ENCODE measurements around the gene FBXO10.
A peak's percentile ranks its signal among the peaks of the same experiment; 100 is the strongest.

Gene FBXO10

DNA sequence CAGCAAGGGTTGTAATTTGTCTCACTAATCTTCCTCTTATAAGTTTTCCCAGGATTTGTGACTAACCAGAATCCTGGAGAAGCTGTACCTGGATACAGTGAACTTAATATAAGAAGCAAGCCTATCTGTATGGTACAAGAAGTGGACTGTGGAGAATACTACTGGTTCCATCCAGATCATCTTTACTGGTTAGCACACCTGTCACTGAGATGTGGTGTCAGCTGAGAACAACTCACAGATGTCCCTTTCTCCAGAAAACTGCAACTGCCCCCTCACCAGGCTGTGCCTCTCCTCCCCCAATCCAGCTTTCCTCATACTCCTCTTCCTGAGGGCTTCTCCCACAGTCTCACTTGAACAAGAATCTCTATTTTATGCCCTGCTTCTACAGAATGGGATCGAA lies 4.9 kb downstream of the FBXO10 start:
- Histone ChIP-seq H3F3A (ENCODE audit: low read depth) (no peaks in the 10 kb centered on the region), H3K4me2 (ENCODE audit: low read depth, low read length, poor library complexity, severe bottlenecking) (peak overlapping the region; percentile 41), H3K79me2 (ENCODE audit: insufficient read depth, low read length) (peaks cover 66% of the 10 kb centered on the region), H3K9me2 (replicated peaks; ENCODE audit: low read depth, low read length) (no peaks in the 10 kb centered on the region), H2AFZ (ENCODE audit: low read length) (no peak overlapping the region), H3K36me3 (ENCODE audit: insufficient read depth, low read length) (no peaks in the 10 kb centered on the region), H3K4me1 (ENCODE audit: insufficient read depth, low read length, poor library complexity, severe bottlenecking) (peaks cover 38% of the 10 kb centered on the region), H3K9ac (ENCODE audit: low read depth, low read length, poor library complexity, severe bottlenecking) (no peak overlapping the region), H3K9me3 (ENCODE audit: insufficient read depth, low read depth, low read length) (no peaks in the 10 kb centered on the region), H3K4me3 (ENCODE audit: low read length, poor library complexity, severe bottlenecking) (no peak overlapping the region), H4K20me1 (ENCODE audit: insufficient read depth, low read length, poor library complexity, severe bottlenecking) (no peaks in the 10 kb centered on the region), H3K27me3 (ENCODE audit: insufficient read depth, low read length, poor library complexity, severe bottlenecking) (no peaks in the 10 kb centered on the region)
- TF ChIP-seq CTCF (conservative IDR thresholded peaks at IDR 0.05; ENCODE audit: low read length) (no peak), EZH2phosphoT487 (IDR thresholded peaks at IDR 0.05; ENCODE audit: borderline replicate concordance) (no peak)

DNA sequence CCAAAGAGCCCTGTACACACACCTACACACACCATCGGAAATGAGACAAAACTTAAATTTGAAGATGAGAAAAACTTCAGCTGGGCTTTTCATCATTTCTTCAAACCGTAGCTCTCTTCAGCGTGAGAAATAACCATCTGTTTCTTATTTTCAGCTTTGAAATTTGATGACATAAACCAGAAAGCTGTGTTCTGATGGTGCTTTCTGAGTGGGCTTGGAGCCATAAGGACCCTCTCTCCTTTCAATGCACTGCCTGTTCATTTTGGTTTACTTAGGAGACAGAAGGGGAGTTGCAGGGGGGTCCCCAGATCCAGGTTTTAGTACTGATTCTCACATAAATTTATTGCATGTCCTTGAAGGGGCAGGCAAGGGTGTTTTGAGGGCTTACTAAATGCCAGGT lies 9.5 kb downstream of the FBXO10 start:
- H2AFZ ChIP-seq (ENCODE audit: low read length) = no peak overlapping the region
- peaks cover 5% of the 10 kb centered on the region for H3K4me1 ChIP-seq (ENCODE audit: insufficient read depth, low read length, poor library complexity, severe bottlenecking)
- H4K20me1 ChIP-seq (ENCODE audit: insufficient read depth, low read length, poor library complexity, severe bottlenecking) = no peaks in the 10 kb centered on the region
- H3K36me3 ChIP-seq (ENCODE audit: insufficient read depth, low read length) = no peaks in the 10 kb centered on the region
- peaks cover 48% of the 10 kb centered on the region for H3K79me2 ChIP-seq (ENCODE audit: insufficient read depth, low read length)
- H3F3A ChIP-seq (ENCODE audit: low read depth) = no peaks in the 10 kb centered on the region
- no peak for TF ChIP-seq CTCF (conservative IDR thresholded peaks at IDR 0.05; ENCODE audit: low read length)
- H3K9ac ChIP-seq (ENCODE audit: low read depth, low read length, poor library complexity, severe bottlenecking) = no peak overlapping the region
- no peaks in the 10 kb centered on the region for H3K27me3 ChIP-seq (ENCODE audit: insufficient read depth, low read length, poor library complexity, severe bottlenecking)
- H3K9me3 ChIP-seq (ENCODE audit: insufficient read depth, low read depth, low read length) = peaks cover 5% of the 10 kb centered on the region; the same call in 1 of the 2 replicates
- no peak overlapping the region for H3K4me2 ChIP-seq (ENCODE audit: low read depth, low read length, poor library complexity, severe bottlenecking)
- H3K9me2 ChIP-seq (replicated peaks; ENCODE audit: low read depth, low read length) = no peaks in the 10 kb centered on the region
- H3K4me3 ChIP-seq (ENCODE audit: low read length, poor library complexity, severe bottlenecking) = no peak overlapping the region

DNA sequence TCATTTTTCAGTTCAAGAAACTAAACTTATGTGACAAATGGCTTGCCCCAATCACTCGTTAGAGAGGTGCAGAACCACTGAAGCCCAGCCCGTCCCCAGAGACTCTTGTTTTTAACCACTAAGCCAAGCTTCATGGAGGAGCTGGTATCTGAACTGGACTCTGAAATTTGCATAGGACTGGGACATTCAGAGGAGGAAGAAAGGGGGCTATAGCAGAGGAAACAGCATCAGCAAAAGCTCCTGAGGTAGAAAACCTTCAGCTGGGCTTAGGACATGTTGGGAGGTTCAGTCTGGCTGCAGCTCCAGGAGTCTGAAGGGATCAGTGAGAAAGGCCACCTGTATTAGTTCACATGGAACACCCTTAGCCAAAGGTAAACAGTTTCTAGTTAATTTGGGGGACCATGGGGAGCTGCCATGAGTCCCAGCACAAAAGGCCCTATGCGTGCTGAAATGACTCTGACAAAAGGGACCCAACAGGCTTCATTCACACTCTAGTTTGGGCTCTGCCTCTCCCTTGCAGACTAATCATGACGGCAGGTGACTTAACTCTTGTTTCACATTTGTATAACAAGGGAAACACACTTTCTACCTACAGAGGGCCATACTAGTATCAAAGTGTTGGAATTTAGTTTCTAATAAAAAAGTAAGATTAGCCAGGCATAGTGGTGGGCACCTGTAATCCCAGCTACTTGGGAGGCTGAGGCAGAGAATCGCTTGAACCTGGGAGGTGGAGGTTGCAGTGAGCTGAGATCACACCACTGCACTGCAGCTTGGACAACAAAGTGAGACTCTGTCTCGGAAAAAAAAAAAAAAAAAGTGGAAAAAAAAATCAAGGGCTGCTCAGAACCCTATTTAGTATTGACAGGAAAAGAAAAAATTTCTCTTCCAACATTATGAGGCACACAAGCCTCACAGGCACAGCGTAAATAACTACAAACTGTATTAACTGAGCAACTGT lies 10.2 kb downstream of the FBXO10 start:
- Histone ChIP-seq H2AFZ (ENCODE audit: low read length) (no peak overlapping the region), H3K9me3 (ENCODE audit: insufficient read depth, low read depth, low read length) (peaks cover 5% of the 10 kb centered on the region; the same call in 1 of the 2 replicates), H3K9ac (ENCODE audit: low read depth, low read length, poor library complexity, severe bottlenecking) (no peak overlapping the region), H4K20me1 (ENCODE audit: insufficient read depth, low read length, poor library complexity, severe bottlenecking) (no peaks in the 10 kb centered on the region), H3F3A (ENCODE audit: low read depth) (no peaks in the 10 kb centered on the region), H3K79me2 (ENCODE audit: insufficient read depth, low read length) (peaks cover 42% of the 10 kb centered on the region), H3K36me3 (ENCODE audit: insufficient read depth, low read length) (no peaks in the 10 kb centered on the region), H3K27me3 (ENCODE audit: insufficient read depth, low read length, poor library complexity, severe bottlenecking) (no peaks in the 10 kb centered on the region), H3K4me3 (ENCODE audit: low read length, poor library complexity, severe bottlenecking) (no peak overlapping the region), H3K4me2 (ENCODE audit: low read depth, low read length, poor library complexity, severe bottlenecking) (peak overlapping the region; percentile 14), H3K4me1 (ENCODE audit: insufficient read depth, low read length, poor library complexity, severe bottlenecking) (peaks cover 4% of the 10 kb centered on the region), H3K9me2 (replicated peaks; ENCODE audit: low read depth, low read length) (no peaks in the 10 kb centered on the region)
- no peak for TF ChIP-seq EZH2phosphoT487 (IDR thresholded peaks at IDR 0.05; ENCODE audit: borderline replicate concordance)
- no peak for TF ChIP-seq CTCF (conservative IDR thresholded peaks at IDR 0.05; ENCODE audit: low read length)
